Measurements from ENCODE around the gene WSB1. TPM values are rescaled to one million over a fixed set of nuclear protein-coding genes. Genes with fewer than 3 reads are reported as not detected.

The WSB1 gene
- total and polyA plus RNA-seq, 9 of the 15 experiments (the other 6 are each of a cell fraction or from before 2014, with no cell fraction given): 22.8 to 229 (median 81.1) TPM

DNA sequence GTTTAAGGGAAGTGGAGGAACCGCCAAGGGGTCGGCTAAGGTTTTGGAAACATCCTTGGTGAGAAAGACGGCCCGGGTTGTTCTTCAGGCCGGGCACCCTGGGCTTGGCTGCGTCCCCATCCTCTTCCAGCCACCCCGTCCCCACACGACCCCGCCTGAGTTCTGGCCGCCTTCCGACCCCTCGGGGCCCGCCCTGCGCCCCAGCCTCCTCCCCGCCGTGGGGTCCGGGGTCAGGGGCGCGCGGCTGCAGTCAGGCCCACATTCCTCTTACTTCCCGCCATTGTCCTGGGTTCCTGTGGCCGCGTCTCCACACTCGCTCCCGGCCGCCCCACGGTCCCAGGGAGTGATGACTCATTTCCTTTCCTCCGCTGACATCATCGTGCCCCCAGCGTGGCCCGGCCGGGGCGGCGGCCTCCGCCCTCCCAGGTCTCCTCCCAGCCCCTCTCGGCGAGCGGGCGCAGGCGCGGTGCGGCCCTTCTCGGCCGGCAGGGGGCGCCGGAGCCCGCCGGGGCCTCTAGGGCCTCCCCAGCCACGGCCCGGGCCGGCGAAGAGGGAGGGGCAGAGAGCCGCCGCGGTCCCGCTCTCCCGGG lies 59.6 kb downstream of the WSB1 start:
- H3K4me2 ChIP-seq (ENCODE audit: insufficient read depth, low read length): peak overlapping the region; percentile 100
- BruUV-seq (replicated peaks): no TSS peak
- ATAC-seq: peak; percentile 92
- peak overlapping the region; percentile 95 for H2AFZ ChIP-seq (ENCODE audit: low read depth, low read length)
- H3K9me1 ChIP-seq (ENCODE audit: control insufficient read depth, insufficient read depth, low read length): no peaks in the 10 kb centered on the region
- POLR2A ChIA-PET: interaction anchor here (0.6 to 1.7 kb wide), 6 partner anchors 8 to 264 kb away, joined by 3 to 5 read pairs (median 4); no protein-coding TSS in a partner anchor
- WGBS (ENCODE audit: insufficient coverage, low coverage, missing lambda C conversion rate): 1% methylated on average over 47 of the region's 57 CpGs
- intact Hi-C loops (cut with micrococcal nuclease) (loop anchor here (1.0 to 10.0 kb wide), 6 partner anchors 27 to 299 kb away; partner anchors contain the start of gene KSR1), in situ Hi-C loops (cut with MboI) (no loop called here)
- FAIRE-seq: peak; percentile 67
- H3K4me1 ChIP-seq (replicated peaks in 1 of 2; ENCODE audit: control insufficient read depth in 2 of 2, insufficient read depth in 2 of 2, low read length in 2 of 2): peaks cover 33 to 35% of the 10 kb centered on the region in 2 experiments
- H3K27ac ChIP-seq (ENCODE audit: extremely low read depth, low read depth, low read length): peak overlapping the region; percentile 98
- peaks cover 29% of the 10 kb centered on the region for H3K79me2 ChIP-seq (ENCODE audit: control insufficient read depth, insufficient read depth, low read length)
- H3K9me3 ChIP-seq (replicated peaks; ENCODE audit: control insufficient read depth, insufficient read depth, low read depth, low read length): 0 out of 2 replicates have a peak, but pooled peaks cover 7% of the 10 kb centered on the region
- H3K36me3 ChIP-seq (ENCODE audit: control insufficient read depth, insufficient read depth, low read length): peaks cover 20% of the 10 kb centered on the region
- H4K20me1 ChIP-seq (replicated peaks; ENCODE audit: control insufficient read depth, insufficient read depth, low read length): no peaks in the 10 kb centered on the region
- peak overlapping the region; percentile 79 for H3K4me3 ChIP-seq
- DNase-seq (ENCODE audit: extremely low read depth in 1 of 4, low spot score in 3 of 4): peak; percentile 97
- peak overlapping the region; percentile 97 for H3K9ac ChIP-seq (ENCODE audit: insufficient read depth in 1 of 2, low read depth in 2 of 2, low read length in 2 of 2)
- no peaks in the 10 kb centered on the region for H3K27me3 ChIP-seq (ENCODE audit: control insufficient read depth in 2 of 2, insufficient read depth in 2 of 2, low read length in 2 of 2)
- CTCF ChIA-PET (ENCODE audit: low intra/inter-chr PET ratio): interaction anchor here (0.6 to 3.3 kb wide), 8 partner anchors 17 to 298 kb away, joined by 3 to 27 read pairs (median 4); no protein-coding TSS in a partner anchor
- no peak for TF ChIP-seq STAT5A (IDR thresholded peaks at IDR 0.05; ENCODE audit: borderline replicate concordance, low read length)
- no peak; the same call in 1 of the 2 replicates for TF ChIP-seq DMBX1 (CRISPR knock-in tag; IDR thresholded peaks at IDR 0.05; ENCODE audit: borderline replicate concordance)
- no peak for TF ChIP-seq KHSRP (IDR thresholded peaks at IDR 0.05)
- no peak for TF ChIP-seq PCBP2 (IDR thresholded peaks at IDR 0.05; ENCODE audit: low read depth, low read length, poor library complexity, severe bottlenecking)
- TF ChIP-seq, protein P1, sequence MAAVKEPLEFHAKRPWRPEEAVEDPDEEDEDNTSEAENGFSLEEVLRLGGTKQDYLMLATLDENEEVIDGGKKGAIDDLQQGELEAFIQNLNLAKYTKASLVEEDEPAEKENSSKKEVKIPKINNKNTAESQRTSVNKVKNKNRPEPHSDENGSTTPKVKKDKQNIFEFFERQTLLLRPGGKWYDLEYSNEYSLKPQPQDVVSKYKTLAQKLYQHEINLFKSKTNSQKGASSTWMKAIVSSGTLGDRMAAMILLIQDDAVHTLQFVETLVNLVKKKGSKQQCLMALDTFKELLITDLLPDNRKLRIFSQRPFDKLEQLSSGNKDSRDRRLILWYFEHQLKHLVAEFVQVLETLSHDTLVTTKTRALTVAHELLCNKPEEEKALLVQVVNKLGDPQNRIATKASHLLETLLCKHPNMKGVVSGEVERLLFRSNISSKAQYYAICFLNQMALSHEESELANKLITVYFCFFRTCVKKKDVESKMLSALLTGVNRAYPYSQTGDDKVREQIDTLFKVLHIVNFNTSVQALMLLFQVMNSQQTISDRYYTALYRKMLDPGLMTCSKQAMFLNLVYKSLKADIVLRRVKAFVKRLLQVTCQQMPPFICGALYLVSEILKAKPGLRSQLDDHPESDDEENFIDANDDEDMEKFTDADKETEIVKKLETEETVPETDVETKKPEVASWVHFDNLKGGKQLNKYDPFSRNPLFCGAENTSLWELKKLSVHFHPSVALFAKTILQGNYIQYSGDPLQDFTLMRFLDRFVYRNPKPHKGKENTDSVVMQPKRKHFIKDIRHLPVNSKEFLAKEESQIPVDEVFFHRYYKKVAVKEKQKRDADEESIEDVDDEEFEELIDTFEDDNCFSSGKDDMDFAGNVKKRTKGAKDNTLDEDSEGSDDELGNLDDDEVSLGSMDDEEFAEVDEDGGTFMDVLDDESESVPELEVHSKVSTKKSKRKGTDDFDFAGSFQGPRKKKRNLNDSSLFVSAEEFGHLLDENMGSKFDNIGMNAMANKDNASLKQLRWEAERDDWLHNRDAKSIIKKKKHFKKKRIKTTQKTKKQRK (IDR thresholded peaks at IDR 0.05; ENCODE audit: borderline replicate concordance, low read depth, low read length): no peak
- no peak for TF ChIP-seq ZNF668 (CRISPR knock-in tag; IDR thresholded peaks at IDR 0.05)
- no peak for TF ChIP-seq YBX1 (IDR thresholded peaks at IDR 0.05)
- peak; percentile 43 for TF ChIP-seq CHD1 (IDR thresholded peaks at IDR 0.05; ENCODE audit: low read length)
- no peak for TF ChIP-seq SNIP1 (IDR thresholded peaks at IDR 0.05; ENCODE audit: low read depth)
- TF ChIP-seq ILF3 (IDR thresholded peaks at IDR 0.05; ENCODE audit: borderline replicate concordance): no peak
- peak; percentile 45; the same call in 1 of the 2 replicates for TF ChIP-seq GABPB1 (CRISPR knock-in tag; IDR thresholded peaks at IDR 0.05)
- no peak for TF ChIP-seq BHLHE40 (IDR thresholded peaks at IDR 0.05; ENCODE audit: low read length)
- no peak for TF ChIP-seq RBM17 (IDR thresholded peaks at IDR 0.05; ENCODE audit: borderline replicate concordance, low read depth, low read length)
- TF ChIP-seq, protein P2, sequence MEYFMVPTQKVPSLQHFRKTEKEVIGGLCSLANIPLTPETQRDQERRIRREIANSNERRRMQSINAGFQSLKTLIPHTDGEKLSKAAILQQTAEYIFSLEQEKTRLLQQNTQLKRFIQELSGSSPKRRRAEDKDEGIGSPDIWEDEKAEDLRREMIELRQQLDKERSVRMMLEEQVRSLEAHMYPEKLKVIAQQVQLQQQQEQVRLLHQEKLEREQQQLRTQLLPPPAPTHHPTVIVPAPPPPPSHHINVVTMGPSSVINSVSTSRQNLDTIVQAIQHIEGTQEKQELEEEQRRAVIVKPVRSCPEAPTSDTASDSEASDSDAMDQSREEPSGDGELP (CRISPR knock-in tag; IDR thresholded peaks at IDR 0.05; ENCODE audit: borderline replicate concordance): peak; percentile 58
- peak; percentile 83 for TF ChIP-seq TAF1 (IDR thresholded peaks at IDR 0.05; ENCODE audit: control insufficient read depth, extremely low read depth, insufficient read depth, low read length, severe bottlenecking)
- TF ChIP-seq ZNF239 (CRISPR knock-in tag; IDR thresholded peaks at IDR 0.05): no peak
- 0 out of 2 replicates have a peak, but pooled peaks have one; percentile 45 for TF ChIP-seq SAFB (IDR thresholded peaks at IDR 0.05; ENCODE audit: borderline replicate concordance, low read depth, low read length)
- TF ChIP-seq ZFX (CRISPR knock-in tag; IDR thresholded peaks at IDR 0.05): peak; percentile 62
- no peak for TF ChIP-seq SRSF7 (optimal IDR thresholded peaks at IDR 0.05; ENCODE audit: low read depth, low read length)
